Stomach (tissue), 4 donors: Measurements from ENCODE around the gene SAT1.

Experiments
- CTCF ChIP-seq, 7 experiments: fragments of 450-650 bp in 4 of 7; fragments of 200-600 bp in 3 of 7; sonication (generic) in 3 of 7; IDR thresholded peaks; one replicate each; pipeline ENCODE4 v1.5.1; 2016 to 2019; ENCODE audit warnings: antibody characterized with exemption in 7 of 7, control low read depth in 2 of 7, mild to moderate bottlenecking in 1 of 7
- EP300 ChIP-seq: sonication (generic); formaldehyde crosslinking; IDR thresholded peaks from one replicate; pipeline ENCODE4 v1.6.1; 2017; ENCODE audit warnings: antibody characterized with exemption
- POLR2A ChIP-seq, 4 donors: fragments of 450-650 bp; IDR thresholded peaks; one replicate each; pipeline ENCODE4 v1.6.1; 2016; ENCODE audit warnings: antibody characterized with exemption in 4 of 4, control low read depth in 2 of 4, mild to moderate bottlenecking in 1 of 4, moderate library complexity in 1 of 4
- POLR2AphosphoS5 ChIP-seq, 3 donors: sonication (generic); formaldehyde crosslinking; IDR thresholded peaks; one replicate each; pipeline ENCODE4 v1.6.1; 2016; ENCODE audit warnings: antibody characterized with exemption in 3 of 3

- no peak for TF ChIP-seq POLR2AphosphoS5 (IDR thresholded peaks at IDR 0.05)
- TF ChIP-seq CTCF (IDR thresholded peaks at IDR 0.05), result no peak
- TF ChIP-seq POLR2A (IDR thresholded peaks at IDR 0.05), result no peak
- TF ChIP-seq EP300, result no peak
Observed at GRCh38 chrX:23805389-23805788, 22.4 kb downstream of the SAT1 start.
